HEK293 (cell line): ENCODE measurements around the gene ZCCHC2.

Experiments
- CTCF ChIA-PET: fragments of 350-600 bp; formaldehyde crosslinking; extraction: SDS; loops from one replicate; lab custom pipeline; 2021; ENCODE audit warnings: antibody characterized with exemption; lab: Yijun Ruan, JAX
- POLR2A ChIA-PET: fragments of 300-600 bp; formaldehyde crosslinking; extraction: SDS; loops from one replicate; lab custom pipeline; 2020; ENCODE audit warnings: antibody characterized with exemption, inconsistent platforms; lab: Yijun Ruan, JAX
- H3K27ac ChIP-seq: fragments of 200-500 bp; sonication (Bioruptor generic); 2 replicates; pipeline ENCODE4 v1.5.1; 2014; ENCODE audit warnings: low read depth, low read length, control low read depth, inconsistent platforms; ENCODE audit errors: extremely low read depth
- H3K36me3 ChIP-seq, 2 experiments: fragments of 200-500 bp in 1 of 2; sonication (Bioruptor generic) in 1 of 2; 1 replicate in 1 of 2; 2 replicates in 1 of 2; pipeline ENCODE4 v1.5.1; 2014 to 2017; ENCODE audit warnings: inconsistent platforms in 2 of 2, low read length in 2 of 2; ENCODE audit not compliant: control insufficient read depth in 2 of 2, insufficient read depth in 1 of 2
- H3K4me1 ChIP-seq: fragments of 200-500 bp; sonication (Bioruptor generic); 2 replicates; pipeline ENCODE4 v1.5.1; 2014; ENCODE audit warnings: mild to moderate bottlenecking, low read length, inconsistent platforms; ENCODE audit not compliant: control insufficient read depth, insufficient read depth
- H3K4me3 ChIP-seq: 2 replicates; pipeline ENCODE4 v1.5.1; 2011; ENCODE audit warnings: low read depth, mild to moderate bottlenecking, control low read depth, low read length, moderate library complexity
- H3K9me3 ChIP-seq: fragments of 200-500 bp; sonication (Bioruptor generic); 2 replicates; pipeline ENCODE4 v1.5.1; 2014; ENCODE audit warnings: low read depth, low read length, inconsistent platforms; ENCODE audit not compliant: control insufficient read depth, insufficient read depth
- EGR2 ChIP-seq: fragments of 450-650 bp; formaldehyde crosslinking; IDR thresholded peaks from 2 replicates; pipeline ENCODE4 v1.5.1; 2016; ENCODE audit warnings: low read depth, missing biosample characterization, missing genetic modification characterization
- GLIS1 ChIP-seq: fragments of 450-650 bp; formaldehyde crosslinking; IDR thresholded peaks from 2 replicates; pipeline ENCODE4 v1.5.1; 2016; ENCODE audit warnings: missing biosample characterization, missing genetic modification characterization
- IKZF3 ChIP-seq: fragments of 450-650 bp; IDR thresholded peaks from 2 replicates; pipeline ENCODE4 v1.5.0; 2018; ENCODE audit warnings: missing biosample characterization, mild to moderate bottlenecking, missing genetic modification characterization, moderate library complexity
- KLF10 ChIP-seq: fragments of 450-650 bp; IDR thresholded peaks from 2 replicates; pipeline ENCODE4 v1.5.1; 2018; ENCODE audit warnings: missing biosample characterization, mild to moderate bottlenecking, missing genetic modification characterization
- MEIS1 ChIP-seq: sonication (generic); formaldehyde crosslinking; IDR thresholded peaks from 2 replicates; pipeline ENCODE4 v1.8.1; 2022; ENCODE audit warnings: missing genetic modification reagents, mild to moderate bottlenecking, borderline replicate concordance
- SP2 ChIP-seq: fragments of 450-650 bp; formaldehyde crosslinking; IDR thresholded peaks from 2 replicates; pipeline ENCODE4 v1.5.1; 2016; ENCODE audit warnings: missing biosample characterization, missing genetic modification characterization
- ZNF132 ChIP-seq: fragments of 450-650 bp; formaldehyde crosslinking; IDR thresholded peaks from 2 replicates; pipeline ENCODE4 v1.5.1; 2017; ENCODE audit warnings: missing biosample characterization, missing genetic modification characterization, borderline replicate concordance
- ZNF157 ChIP-seq: fragments of 450-650 bp; formaldehyde crosslinking; IDR thresholded peaks from 2 replicates; pipeline ENCODE4 v1.5.1; 2016; ENCODE audit warnings: missing biosample characterization, missing genetic modification characterization
- ZNF24 ChIP-seq: fragments of 450-650 bp; formaldehyde crosslinking; IDR thresholded peaks from 2 replicates; pipeline ENCODE4 v1.5.1; 2016; ENCODE audit warnings: missing biosample characterization, missing genetic modification characterization
- ZNF335 ChIP-seq: fragments of 450-650 bp; formaldehyde crosslinking; conservative IDR thresholded peaks from 2 replicates; pipeline ENCODE4 v1.5.1; 2016; ENCODE audit warnings: missing biosample characterization, missing genetic modification characterization
- ZNF404 ChIP-seq: fragments of 450-650 bp; formaldehyde crosslinking; IDR thresholded peaks from 2 replicates; pipeline ENCODE4 v1.5.1; 2017; ENCODE audit warnings: missing biosample characterization, missing genetic modification characterization
- ZNF433 ChIP-seq: fragments of 450-650 bp; formaldehyde crosslinking; IDR thresholded peaks from 2 replicates; pipeline ENCODE4 v1.5.1; 2016; ENCODE audit warnings: missing biosample characterization, missing genetic modification characterization, low read depth
- ZNF623 ChIP-seq: fragments of 450-650 bp; formaldehyde crosslinking; IDR thresholded peaks from 2 replicates; pipeline ENCODE4 v1.5.1; 2016; ENCODE audit warnings: missing biosample characterization, missing genetic modification characterization
- ZNF701 ChIP-seq: fragments of 450-650 bp; formaldehyde crosslinking; IDR thresholded peaks from 2 replicates; pipeline ENCODE4 v1.5.1; 2016; ENCODE audit warnings: missing biosample characterization, missing genetic modification characterization
- ZNF785 ChIP-seq: fragments of 450-650 bp; formaldehyde crosslinking; IDR thresholded peaks from 2 replicates; pipeline ENCODE4 v1.5.1; 2016; ENCODE audit warnings: missing biosample characterization, missing genetic modification characterization
- ZSCAN23 ChIP-seq: fragments of 450-650 bp; formaldehyde crosslinking; IDR thresholded peaks from 2 replicates; pipeline ENCODE4 v1.5.1; 2016; ENCODE audit warnings: missing biosample characterization, missing genetic modification characterization
- TF ChIP-seq, protein P1 (sequence below): fragments of 450-650 bp; formaldehyde crosslinking; IDR thresholded peaks from 2 replicates; pipeline ENCODE4 v1.5.1; 2016; ENCODE audit warnings: missing biosample characterization, missing genetic modification characterization
- TF ChIP-seq, protein P2 (sequence below): fragments of 450-650 bp; formaldehyde crosslinking; IDR thresholded peaks from 2 replicates; pipeline ENCODE4 v1.5.1; 2016; ENCODE audit warnings: missing biosample characterization, missing genetic modification characterization
- TF ChIP-seq, protein P3 (sequence below): fragments of 450-650 bp; formaldehyde crosslinking; IDR thresholded peaks from 2 replicates; pipeline ENCODE4 v1.5.1; 2016; ENCODE audit warnings: missing biosample characterization, missing genetic modification characterization
- TF ChIP-seq, protein P4 (sequence below): fragments of 450-650 bp; formaldehyde crosslinking; IDR thresholded peaks from 2 replicates; pipeline ENCODE4 v1.5.1; 2016; ENCODE audit warnings: missing biosample characterization, missing genetic modification characterization, borderline replicate concordance
- TF ChIP-seq, protein P5 (sequence below): sonication (generic); formaldehyde crosslinking; IDR thresholded peaks from 2 replicates; pipeline ENCODE4 v1.8.1; 2022; ENCODE audit warnings: mild to moderate bottlenecking, moderate library complexity, missing genetic modification reagents
- TF ChIP-seq, protein P6 (sequence below): fragments of 450-650 bp; formaldehyde crosslinking; IDR thresholded peaks from 2 replicates; pipeline ENCODE4 v1.5.1; 2016; ENCODE audit warnings: missing biosample characterization, missing genetic modification characterization

ZCCHC2 gene

DNA sequence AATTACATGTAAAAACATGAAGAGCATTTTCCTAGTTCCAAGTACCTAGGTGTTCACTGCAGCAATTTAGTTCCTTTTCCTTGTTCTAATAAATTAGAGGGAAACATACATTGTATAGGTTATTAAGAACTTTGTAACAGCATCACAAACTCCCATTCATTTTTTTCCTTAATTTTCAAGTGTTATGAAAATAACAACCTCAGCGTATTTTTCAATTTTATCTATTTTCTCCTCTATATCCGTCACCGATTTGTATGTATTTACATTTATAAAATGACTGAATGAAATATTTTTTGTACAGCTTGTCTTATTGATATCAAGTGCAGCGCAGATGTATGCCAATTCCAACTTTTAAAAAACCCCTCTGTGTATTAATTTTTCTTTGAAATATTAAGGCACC lies 44.0 kb downstream of the ZCCHC2 start (continued):
- TF ChIP-seq, protein P1, sequence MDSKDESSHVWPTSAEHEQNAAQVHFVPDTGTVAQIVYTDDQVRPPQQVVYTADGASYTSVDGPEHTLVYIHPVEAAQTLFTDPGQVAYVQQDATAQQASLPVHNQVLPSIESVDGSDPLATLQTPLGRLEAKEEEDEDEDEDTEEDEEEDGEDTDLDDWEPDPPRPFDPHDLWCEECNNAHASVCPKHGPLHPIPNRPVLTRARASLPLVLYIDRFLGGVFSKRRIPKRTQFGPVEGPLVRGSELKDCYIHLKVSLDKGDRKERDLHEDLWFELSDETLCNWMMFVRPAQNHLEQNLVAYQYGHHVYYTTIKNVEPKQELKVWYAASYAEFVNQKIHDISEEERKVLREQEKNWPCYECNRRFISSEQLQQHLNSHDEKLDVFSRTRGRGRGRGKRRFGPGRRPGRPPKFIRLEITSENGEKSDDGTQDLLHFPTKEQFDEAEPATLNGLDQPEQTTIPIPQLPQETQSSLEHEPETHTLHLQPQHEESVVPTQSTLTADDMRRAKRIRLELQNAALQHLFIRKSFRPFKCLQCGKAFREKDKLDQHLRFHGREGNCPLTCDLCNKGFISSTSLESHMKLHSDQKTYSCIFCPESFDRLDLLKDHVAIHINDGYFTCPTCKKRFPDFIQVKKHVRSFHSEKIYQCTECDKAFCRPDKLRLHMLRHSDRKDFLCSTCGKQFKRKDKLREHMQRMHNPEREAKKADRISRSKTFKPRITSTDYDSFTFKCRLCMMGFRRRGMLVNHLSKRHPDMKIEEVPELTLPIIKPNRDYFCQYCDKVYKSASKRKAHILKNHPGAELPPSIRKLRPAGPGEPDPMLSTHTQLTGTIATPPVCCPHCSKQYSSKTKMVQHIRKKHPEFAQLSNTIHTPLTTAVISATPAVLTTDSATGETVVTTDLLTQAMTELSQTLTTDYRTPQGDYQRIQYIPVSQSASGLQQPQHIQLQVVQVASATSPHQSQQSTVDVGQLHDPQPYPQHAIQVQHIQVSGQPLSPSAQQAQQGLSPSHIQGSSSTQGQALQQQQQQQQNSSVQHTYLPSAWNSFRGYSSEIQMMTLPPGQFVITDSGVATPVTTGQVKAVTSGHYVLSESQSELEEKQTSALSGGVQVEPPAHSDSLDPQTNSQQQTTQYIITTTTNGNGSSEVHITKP (tag by site-specific recombination) = no peak
- TF ChIP-seq ZNF785 (tag by site-specific recombination) (no peak), SP2 (tag by site-specific recombination) (no peak)

DNA sequence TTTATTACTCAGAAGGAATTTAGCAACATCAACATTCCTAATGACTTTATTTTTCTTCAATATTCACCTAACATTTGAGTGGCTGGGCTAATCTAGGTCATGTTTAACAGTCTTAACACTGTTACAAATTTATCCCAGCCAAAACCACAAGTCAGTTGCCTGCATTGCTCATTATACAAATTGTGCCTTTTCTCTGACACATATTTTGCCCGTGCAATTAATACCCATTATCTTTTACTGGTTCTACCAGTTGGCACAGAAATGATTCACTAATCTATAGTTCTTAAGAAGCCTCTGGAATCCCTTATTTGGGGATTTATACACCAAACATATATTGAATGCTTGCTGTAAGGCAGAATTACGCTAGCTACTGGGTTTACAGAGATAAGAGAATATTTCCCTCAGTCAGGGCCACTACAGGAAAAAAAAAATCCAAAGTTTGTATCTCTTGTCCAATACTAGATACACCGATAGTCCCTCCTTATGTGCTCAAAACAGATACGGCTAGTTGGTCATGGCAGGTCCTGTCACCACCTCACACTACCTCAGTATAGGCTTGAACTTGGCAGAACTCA lies 46.3 kb downstream of the ZCCHC2 start:
- H3K9me3 ChIP-seq = no peaks in the 10 kb centered on the region
- H3K27ac ChIP-seq = no peak overlapping the region
- H3K4me1 ChIP-seq = no peaks in the 10 kb centered on the region
- TF ChIP-seq GLIS1 (tag by site-specific recombination) = no peak
- TF ChIP-seq IKZF3 (tag by site-specific recombination) = no peak
- no peak for TF ChIP-seq ZSCAN23 (tag by site-specific recombination)
- TF ChIP-seq, protein P2, sequence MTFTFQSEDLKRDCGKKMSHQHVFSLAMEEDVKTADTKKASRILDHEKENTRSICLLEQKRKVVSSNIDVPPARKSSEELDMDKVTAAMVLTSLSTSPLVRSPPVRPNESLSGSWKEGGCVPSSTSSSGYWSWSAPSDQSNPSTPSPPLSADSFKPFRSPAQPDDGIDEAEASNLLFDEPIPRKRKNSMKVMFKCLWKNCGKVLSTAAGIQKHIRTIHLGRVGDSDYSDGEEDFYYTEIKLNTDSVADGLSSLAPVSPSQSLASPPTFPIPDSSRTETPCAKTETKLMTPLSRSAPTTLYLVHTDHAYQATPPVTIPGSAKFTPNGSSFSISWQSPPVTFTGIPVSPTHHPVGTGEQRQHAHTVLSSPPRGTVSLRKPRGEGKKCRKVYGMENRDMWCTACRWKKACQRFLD (tag by site-specific recombination) = no peak
- no peak for TF ChIP-seq EGR2 (tag by site-specific recombination)
- TF ChIP-seq, protein P3, sequence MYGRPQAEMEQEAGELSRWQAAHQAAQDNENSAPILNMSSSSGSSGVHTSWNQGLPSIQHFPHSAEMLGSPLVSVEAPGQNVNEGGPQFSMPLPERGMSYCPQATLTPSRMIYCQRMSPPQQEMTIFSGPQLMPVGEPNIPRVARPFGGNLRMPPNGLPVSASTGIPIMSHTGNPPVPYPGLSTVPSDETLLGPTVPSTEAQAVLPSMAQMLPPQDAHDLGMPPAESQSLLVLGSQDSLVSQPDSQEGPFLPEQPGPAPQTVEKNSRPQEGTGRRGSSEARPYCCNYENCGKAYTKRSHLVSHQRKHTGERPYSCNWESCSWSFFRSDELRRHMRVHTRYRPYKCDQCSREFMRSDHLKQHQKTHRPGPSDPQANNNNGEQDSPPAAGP (tag by site-specific recombination) = no peak
- TF ChIP-seq ZNF433 (tag by site-specific recombination) = no peak
- no peak for TF ChIP-seq ZNF24 (tag by site-specific recombination)
- TF ChIP-seq KLF10 (tag by site-specific recombination) = no peak
- TF ChIP-seq, protein P4, sequence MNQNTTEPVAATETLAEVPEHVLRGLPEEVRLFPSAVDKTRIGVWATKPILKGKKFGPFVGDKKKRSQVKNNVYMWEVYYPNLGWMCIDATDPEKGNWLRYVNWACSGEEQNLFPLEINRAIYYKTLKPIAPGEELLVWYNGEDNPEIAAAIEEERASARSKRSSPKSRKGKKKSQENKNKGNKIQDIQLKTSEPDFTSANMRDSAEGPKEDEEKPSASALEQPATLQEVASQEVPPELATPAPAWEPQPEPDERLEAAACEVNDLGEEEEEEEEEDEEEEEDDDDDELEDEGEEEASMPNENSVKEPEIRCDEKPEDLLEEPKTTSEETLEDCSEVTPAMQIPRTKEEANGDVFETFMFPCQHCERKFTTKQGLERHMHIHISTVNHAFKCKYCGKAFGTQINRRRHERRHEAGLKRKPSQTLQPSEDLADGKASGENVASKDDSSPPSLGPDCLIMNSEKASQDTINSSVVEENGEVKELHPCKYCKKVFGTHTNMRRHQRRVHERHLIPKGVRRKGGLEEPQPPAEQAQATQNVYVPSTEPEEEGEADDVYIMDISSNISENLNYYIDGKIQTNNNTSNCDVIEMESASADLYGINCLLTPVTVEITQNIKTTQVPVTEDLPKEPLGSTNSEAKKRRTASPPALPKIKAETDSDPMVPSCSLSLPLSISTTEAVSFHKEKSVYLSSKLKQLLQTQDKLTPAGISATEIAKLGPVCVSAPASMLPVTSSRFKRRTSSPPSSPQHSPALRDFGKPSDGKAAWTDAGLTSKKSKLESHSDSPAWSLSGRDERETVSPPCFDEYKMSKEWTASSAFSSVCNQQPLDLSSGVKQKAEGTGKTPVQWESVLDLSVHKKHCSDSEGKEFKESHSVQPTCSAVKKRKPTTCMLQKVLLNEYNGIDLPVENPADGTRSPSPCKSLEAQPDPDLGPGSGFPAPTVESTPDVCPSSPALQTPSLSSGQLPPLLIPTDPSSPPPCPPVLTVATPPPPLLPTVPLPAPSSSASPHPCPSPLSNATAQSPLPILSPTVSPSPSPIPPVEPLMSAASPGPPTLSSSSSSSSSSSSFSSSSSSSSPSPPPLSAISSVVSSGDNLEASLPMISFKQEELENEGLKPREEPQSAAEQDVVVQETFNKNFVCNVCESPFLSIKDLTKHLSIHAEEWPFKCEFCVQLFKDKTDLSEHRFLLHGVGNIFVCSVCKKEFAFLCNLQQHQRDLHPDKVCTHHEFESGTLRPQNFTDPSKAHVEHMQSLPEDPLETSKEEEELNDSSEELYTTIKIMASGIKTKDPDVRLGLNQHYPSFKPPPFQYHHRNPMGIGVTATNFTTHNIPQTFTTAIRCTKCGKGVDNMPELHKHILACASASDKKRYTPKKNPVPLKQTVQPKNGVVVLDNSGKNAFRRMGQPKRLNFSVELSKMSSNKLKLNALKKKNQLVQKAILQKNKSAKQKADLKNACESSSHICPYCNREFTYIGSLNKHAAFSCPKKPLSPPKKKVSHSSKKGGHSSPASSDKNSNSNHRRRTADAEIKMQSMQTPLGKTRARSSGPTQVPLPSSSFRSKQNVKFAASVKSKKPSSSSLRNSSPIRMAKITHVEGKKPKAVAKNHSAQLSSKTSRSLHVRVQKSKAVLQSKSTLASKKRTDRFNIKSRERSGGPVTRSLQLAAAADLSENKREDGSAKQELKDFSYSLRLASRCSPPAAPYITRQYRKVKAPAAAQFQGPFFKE = no peak
- TF ChIP-seq ZNF157 (tag by site-specific recombination) = no peak
- TF ChIP-seq, protein P5, sequence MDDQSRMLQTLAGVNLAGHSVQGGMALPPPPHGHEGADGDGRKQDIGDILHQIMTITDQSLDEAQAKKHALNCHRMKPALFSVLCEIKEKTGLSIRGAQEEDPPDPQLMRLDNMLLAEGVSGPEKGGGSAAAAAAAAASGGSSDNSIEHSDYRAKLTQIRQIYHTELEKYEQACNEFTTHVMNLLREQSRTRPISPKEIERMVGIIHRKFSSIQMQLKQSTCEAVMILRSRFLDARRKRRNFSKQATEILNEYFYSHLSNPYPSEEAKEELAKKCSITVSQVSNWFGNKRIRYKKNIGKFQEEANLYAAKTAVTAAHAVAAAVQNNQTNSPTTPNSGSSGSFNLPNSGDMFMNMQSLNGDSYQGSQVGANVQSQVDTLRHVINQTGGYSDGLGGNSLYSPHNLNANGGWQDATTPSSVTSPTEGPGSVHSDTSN (CRISPR knock-in tag) = no peak
- no peak for TF ChIP-seq ZNF404 (tag by site-specific recombination)
- TF ChIP-seq ZNF335 (tag by site-specific recombination) = no peak
- no peak for TF ChIP-seq ZNF701 (tag by site-specific recombination)
- no peak for TF ChIP-seq ZNF623
- TF ChIP-seq, protein P6, sequence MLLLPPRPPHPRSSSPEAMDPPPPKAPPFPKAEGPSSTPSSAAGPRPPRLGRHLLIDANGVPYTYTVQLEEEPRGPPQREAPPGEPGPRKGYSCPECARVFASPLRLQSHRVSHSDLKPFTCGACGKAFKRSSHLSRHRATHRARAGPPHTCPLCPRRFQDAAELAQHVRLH (tag by site-specific recombination) = no peak
- no peak for TF ChIP-seq MEIS1
- no peak for TF ChIP-seq ZNF132 (tag by site-specific recombination)
- no peak overlapping the region for H3K4me3 ChIP-seq
- H3K36me3 ChIP-seq = peaks cover 48 to 54% of the 10 kb centered on the region in 2 experiments
- ChIA-PET POLR2A (no interaction called here), CTCF (interaction anchor here (1.2 to 4.8 kb wide), 2 partner anchors 10 to 15 kb away, joined by 3 to 50 read pairs; no protein-coding TSS in a partner anchor)
